Ovary (tissue), 3 donors: Measurements from ENCODE around the gene NEU4.

Experiments
- CTCF ChIP-seq, 3 donors: fragments of 450-650 bp in 2 of 3; fragments of 200-600 bp in 1 of 3; IDR thresholded peaks; one replicate each; pipeline versions ENCODE4 v1.5.1 to v1.8.0; 2016 to 2022; ENCODE audit warnings: antibody characterized with exemption in 3 of 3, mild to moderate bottlenecking in 1 of 3
- EP300 ChIP-seq: sonication (generic); formaldehyde crosslinking; IDR thresholded peaks from one replicate; pipeline ENCODE4 v1.6.1; 2017; ENCODE audit warnings: antibody characterized with exemption
- POLR2A ChIP-seq: fragments of 450-650 bp; IDR thresholded peaks from one replicate; pipeline ENCODE4 v1.6.1; 2017; ENCODE audit warnings: antibody characterized with exemption, mild to moderate bottlenecking, moderate library complexity
- donor health status: DM: no; HTN: no; CAD: no.

- TF ChIP-seq CTCF (IDR thresholded peaks at IDR 0.05) (no peak), EP300 (no peak), POLR2A (no peak)
These were observed 37.5 kb upstream of the NEU4 start for GRCh38 chr2:241771286-241772062.
